ENCODE measurements around the gene C2orf49.
"Not testable (repeated sequence)": the region's sequence is repeated elsewhere in the genome, so short reads cannot be mapped to it uniquely, and the experiment has no call there.

C2orf49 gene

DNA sequence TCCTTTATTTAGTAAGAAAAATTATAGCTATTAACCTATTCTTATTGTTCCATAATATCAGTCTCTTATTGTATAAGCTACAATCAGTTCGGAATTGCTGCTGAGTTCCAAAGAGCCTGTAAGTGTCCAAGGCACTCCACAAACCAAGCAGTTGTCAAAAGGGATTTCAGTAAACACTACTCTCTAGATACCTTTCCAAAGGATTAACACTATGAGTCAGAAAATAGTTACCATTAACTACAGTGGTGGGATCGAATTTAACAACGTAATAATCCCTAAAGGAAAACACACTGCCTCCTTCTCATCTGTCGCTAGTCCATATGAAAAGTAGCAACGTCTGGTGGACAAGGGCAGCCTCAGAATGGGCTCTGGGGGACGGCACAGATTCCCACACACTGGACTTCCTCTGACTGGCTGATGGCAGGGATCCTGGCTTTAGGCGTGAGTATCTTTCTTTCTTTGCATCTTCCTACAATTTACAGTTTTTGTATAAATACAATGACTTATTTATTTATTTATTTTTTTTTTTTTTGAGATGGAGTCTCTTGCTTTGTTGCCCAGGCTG is 16.6 kb upstream of the C2orf49 start:
- H3K27ac ChIP-seq, result no peak overlapping the region
- TF ChIP-seq, protein P1, sequence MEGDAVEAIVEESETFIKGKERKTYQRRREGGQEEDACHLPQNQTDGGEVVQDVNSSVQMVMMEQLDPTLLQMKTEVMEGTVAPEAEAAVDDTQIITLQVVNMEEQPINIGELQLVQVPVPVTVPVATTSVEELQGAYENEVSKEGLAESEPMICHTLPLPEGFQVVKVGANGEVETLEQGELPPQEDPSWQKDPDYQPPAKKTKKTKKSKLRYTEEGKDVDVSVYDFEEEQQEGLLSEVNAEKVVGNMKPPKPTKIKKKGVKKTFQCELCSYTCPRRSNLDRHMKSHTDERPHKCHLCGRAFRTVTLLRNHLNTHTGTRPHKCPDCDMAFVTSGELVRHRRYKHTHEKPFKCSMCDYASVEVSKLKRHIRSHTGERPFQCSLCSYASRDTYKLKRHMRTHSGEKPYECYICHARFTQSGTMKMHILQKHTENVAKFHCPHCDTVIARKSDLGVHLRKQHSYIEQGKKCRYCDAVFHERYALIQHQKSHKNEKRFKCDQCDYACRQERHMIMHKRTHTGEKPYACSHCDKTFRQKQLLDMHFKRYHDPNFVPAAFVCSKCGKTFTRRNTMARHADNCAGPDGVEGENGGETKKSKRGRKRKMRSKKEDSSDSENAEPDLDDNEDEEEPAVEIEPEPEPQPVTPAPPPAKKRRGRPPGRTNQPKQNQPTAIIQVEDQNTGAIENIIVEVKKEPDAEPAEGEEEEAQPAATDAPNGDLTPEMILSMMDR (conservative IDR thresholded peaks at IDR 0.05), result no peak
- TF ChIP-seq ZFX (IDR thresholded peaks at IDR 0.05), result no peak

DNA sequence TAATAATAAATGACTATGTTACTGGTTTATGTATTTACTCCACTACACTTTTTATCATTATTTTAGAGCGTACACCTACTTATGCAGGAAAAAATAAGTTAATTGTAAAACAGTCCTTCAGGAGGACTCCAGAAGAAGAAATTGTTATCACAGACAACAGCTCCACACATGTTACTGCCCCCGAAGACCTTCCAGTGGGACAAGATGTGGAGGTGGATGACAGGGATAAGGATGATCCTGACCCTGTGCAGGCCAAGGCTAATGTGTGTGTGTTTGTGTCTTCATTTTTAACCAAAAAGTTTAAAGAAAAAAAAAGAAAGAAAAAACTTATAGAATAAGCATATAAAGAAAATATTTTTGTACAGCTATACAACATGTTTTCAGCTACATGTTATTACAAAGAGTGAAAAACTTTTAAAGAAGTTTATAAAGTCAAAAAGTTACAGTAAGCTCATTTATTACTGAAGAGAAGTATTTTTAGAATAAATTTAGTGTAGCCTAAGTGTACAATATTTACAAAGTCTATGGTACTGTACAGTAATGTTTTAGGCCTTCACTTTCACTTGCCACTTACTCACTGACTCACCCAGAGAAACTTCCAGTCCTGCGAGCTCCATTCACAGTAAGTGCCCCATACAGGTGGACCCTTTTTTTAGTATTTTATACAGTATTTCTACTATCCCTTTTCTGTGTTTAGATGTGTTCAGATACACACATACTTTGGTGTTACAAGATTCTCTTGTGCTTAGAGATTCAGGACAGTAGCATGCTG is 15.3 kb upstream of the C2orf49 start:
- TF ChIP-seq ZFX (IDR thresholded peaks at IDR 0.05), result no peak
- TF ChIP-seq, protein P1 (conservative IDR thresholded peaks at IDR 0.05), result no peak
- no peak overlapping the region for H3K27ac ChIP-seq

DNA sequence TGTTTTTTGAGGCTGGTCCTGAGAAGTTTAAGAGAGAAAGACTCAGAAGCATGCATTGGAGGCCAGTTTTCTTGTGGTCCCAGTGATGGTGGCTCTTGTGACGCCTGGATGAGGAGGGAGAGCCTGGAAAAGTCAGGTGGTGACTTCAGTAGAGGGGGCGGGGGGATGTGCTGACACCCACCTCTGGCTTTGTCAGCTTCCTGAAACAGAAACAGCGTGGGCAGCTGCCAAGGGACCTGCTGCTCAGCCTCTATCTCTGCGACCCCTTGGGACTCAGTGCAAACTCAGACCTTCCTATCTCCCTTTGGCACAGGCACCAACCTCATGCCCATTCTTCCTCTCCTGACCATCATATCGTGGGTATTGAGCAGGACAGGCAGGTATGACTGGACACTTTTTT is 14.2 kb upstream of the C2orf49 start:
- no peak overlapping the region for H3K27ac ChIP-seq
- TF ChIP-seq, protein P1 (conservative IDR thresholded peaks at IDR 0.05), result no peak
- no peak for TF ChIP-seq ZFX (IDR thresholded peaks at IDR 0.05)

DNA sequence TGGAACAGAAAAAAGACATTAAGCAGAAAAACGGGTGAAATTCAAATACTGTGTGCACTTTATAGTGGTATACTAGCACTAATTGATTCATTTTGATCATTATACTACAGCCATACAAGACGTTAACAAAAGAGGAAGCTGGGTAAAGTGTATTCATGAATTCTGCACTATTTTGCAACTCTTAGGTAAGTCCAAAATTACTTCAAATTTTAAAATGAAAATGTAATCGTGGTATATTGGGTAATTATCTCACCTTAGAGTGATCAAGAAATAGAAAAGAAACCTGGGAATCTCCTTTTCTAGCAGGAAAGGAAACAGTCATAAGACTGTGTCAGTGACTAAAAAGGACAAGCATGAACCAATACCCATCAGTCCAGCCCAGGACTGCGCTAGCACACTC is 13.2 kb upstream of the C2orf49 start:
- TF ChIP-seq ZFX (IDR thresholded peaks at IDR 0.05), result no peak
- TF ChIP-seq, protein P1 (conservative IDR thresholded peaks at IDR 0.05), result no peak
- no peak overlapping the region for H3K27ac ChIP-seq

DNA sequence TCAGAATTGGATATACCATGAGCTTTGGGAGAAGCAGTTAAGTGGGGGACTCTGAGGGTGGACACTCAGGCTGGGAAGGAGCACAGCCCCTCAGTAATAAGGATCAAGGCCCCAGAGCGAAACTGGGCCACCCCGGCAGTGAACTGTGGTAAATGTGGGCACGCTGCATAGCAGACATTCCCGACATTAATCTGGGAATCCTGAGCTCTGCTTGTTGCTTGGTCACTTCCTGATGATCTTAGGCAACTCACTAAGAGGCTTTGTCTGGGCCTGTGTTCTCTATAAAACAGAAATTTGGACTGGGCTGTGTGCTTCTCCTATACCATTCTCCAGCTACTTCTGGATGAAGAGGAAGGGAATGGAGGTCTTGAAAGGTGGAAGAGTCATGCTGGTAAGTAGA is 12.6 kb upstream of the C2orf49 start:
- no peak overlapping the region for H3K27ac ChIP-seq
- no peak for TF ChIP-seq ZFX (IDR thresholded peaks at IDR 0.05)
- TF ChIP-seq, protein P1 (conservative IDR thresholded peaks at IDR 0.05), result no peak

DNA sequence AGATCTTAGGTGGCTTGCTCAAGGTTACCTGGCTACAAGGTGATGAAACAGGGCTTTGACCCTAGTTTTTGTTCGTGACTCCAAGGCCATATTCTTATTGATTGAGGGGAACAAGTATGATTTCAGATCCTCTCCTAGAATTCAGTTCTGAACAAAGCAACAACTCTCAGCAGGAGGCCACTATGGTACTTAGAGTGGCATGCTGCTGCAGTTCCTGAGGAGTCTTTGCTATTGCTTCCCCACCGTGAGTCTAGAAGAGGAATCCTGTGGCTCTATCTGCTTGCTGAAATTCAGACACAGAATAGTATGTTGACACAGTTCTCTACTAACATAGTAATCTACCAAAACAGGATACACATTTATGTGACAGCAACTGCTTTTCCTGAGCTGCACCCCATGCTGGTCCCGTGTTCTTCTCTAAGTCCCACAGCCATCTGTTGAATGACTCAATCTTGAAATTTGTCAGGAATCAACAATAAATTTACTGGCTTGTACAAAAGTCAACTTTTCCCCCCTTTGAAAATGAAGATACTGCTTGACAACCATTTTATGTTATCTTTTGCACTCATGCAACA is 11.9 kb upstream of the C2orf49 start:
- H3K27ac ChIP-seq, result no peak overlapping the region
- TF ChIP-seq, protein P1 (conservative IDR thresholded peaks at IDR 0.05), result no peak
- no peak for TF ChIP-seq ZFX (IDR thresholded peaks at IDR 0.05)

DNA sequence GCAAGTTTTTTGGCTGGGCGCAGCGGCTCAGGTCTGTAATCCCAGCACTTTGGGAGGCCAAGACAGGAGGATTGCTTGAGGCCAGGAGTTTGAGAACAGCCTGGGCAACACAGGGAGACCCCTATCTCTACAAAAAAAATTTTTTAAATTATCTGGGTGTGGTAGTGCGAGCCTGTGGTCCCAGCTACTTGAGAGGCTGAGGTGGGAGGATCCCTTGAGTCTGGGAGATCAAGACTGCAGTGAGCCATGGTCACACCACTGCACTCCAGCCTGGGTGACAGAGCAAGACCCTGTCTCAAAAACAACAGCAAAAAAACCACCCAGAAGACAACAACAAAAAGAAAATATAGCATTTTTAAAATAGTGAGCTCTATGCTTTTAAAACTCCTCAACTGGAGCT is 10.1 kb upstream of the C2orf49 start:
- H3K27ac ChIP-seq, result not testable (repeated sequence)
